IMR-90 (cell line): ENCODE data around the gene FADS2. TPM values are rescaled to one million over a fixed set of nuclear protein-coding genes. Genes with fewer than 3 reads are reported as not detected.

Experiments used
- ATAC-seq: fragments of 200-7000 bp; cut with Tn5 transposase; 2 replicates; pipeline ENCODE4 v1.9.1; 2020; ENCODE audit warnings: low read depth, mild to moderate bottlenecking, moderate library complexity
- BruUV-seq: library from RNA; stranded (reverse); fragments of 400-500 nt; replicated peaks from 2 replicates; lab custom pipeline; 2021; lab: Mats Ljungman, UMichigan
- CTCF ChIA-PET: fragments of 300-600 bp; formaldehyde crosslinking; extraction: SDS; loops from one replicate; lab custom pipeline; 2021; ENCODE audit warnings: antibody characterized with exemption; lab: Yijun Ruan, JAX
- POLR2A ChIA-PET: fragments of 300-600 bp; sonication (Branson Sonifier 250); formaldehyde crosslinking; loops from one replicate; lab custom pipeline; 2022; ENCODE audit warnings: antibody characterized with exemption; ENCODE audit not compliant: unreplicated experiment; lab: Charles Lee
- DNase-seq: peaks from one replicate; pipeline ENCODE4 v3.0.0; 2013
- H2AFZ ChIP-seq: replicated peaks from 2 replicates; pipeline ENCODE3; 2013; ENCODE audit warnings: low read length, mild to moderate bottlenecking; ENCODE audit not compliant: poor library complexity
- H2AK5ac ChIP-seq: 2 replicates; pipeline ENCODE4 v1.6.1; 2013; ENCODE audit warnings: low read depth, low read length, inconsistent platforms
- H2AK9ac ChIP-seq: replicated peaks from 2 replicates; pipeline ENCODE3; 2013; ENCODE audit warnings: mild to moderate bottlenecking, low read depth, low read length, moderate library complexity; ENCODE audit not compliant: poor library complexity
- H2BK120ac ChIP-seq: 2 replicates; pipeline ENCODE4 v1.6.1; 2013; ENCODE audit warnings: low read depth, low read length, inconsistent platforms
- H2BK15ac ChIP-seq: 3 replicates; pipeline ENCODE4 v1.6.1; 2013; ENCODE audit warnings: low read depth, low read length, inconsistent platforms
- H2BK20ac ChIP-seq: 2 replicates; pipeline ENCODE4 v1.6.1; 2013; ENCODE audit warnings: low read depth, mild to moderate bottlenecking, inconsistent platforms, low read length, moderate library complexity
- H2BK5ac ChIP-seq: 2 replicates; pipeline ENCODE4 v1.6.1; 2013; ENCODE audit warnings: mild to moderate bottlenecking, low read depth, low read length, inconsistent platforms; ENCODE audit not compliant: poor library complexity, severe bottlenecking
- H3K14ac ChIP-seq: replicated peaks from 2 replicates; pipeline ENCODE4 v1.6.1; 2013; ENCODE audit warnings: low read depth, low read length, inconsistent platforms
- H3K18ac ChIP-seq: 2 replicates; pipeline ENCODE4 v1.6.1; 2013; ENCODE audit warnings: low read depth, low read length, control low read depth
- H3K23ac ChIP-seq: 2 replicates; pipeline ENCODE4 v1.6.1; 2013; ENCODE audit warnings: low read depth, low read length, inconsistent platforms
- H3K27ac ChIP-seq: 2 replicates; pipeline ENCODE4 v1.5.1; 2013; ENCODE audit warnings: mild to moderate bottlenecking, control low read depth, low read length; ENCODE audit not compliant: insufficient read depth
- H3K27me3 ChIP-seq: 2 replicates; pipeline ENCODE4 v1.6.1; 2013; ENCODE audit warnings: low read length; ENCODE audit not compliant: control insufficient read depth, insufficient read depth
- H3K36me3 ChIP-seq: 2 replicates; pipeline ENCODE4 v1.6.1; 2013; ENCODE audit warnings: low read length, mixed read lengths; ENCODE audit not compliant: control insufficient read depth, insufficient read depth
- H3K4ac ChIP-seq: 2 replicates; pipeline ENCODE4 v1.6.1; 2013; ENCODE audit warnings: low read depth, low read length, inconsistent platforms
- H3K4me1 ChIP-seq: 2 replicates; pipeline ENCODE4 v1.6.1; 2013; ENCODE audit warnings: low read length, mixed read lengths; ENCODE audit not compliant: control insufficient read depth, insufficient read depth
- H3K4me2 ChIP-seq: 2 replicates; pipeline ENCODE4 v1.6.1; 2013; ENCODE audit warnings: low read depth, mild to moderate bottlenecking, control low read depth, low read length, moderate library complexity
- H3K4me3 ChIP-seq: 2 replicates; pipeline ENCODE4 v1.5.1; 2013; ENCODE audit warnings: low read depth, mild to moderate bottlenecking, control low read depth, low read length, moderate library complexity; ENCODE audit not compliant: insufficient read depth
- H3K56ac ChIP-seq: 2 replicates; pipeline ENCODE4 v1.6.1; 2013; ENCODE audit warnings: low read length, inconsistent platforms; ENCODE audit not compliant: insufficient read depth; ENCODE audit errors: extremely low read depth
- H3K79me1 ChIP-seq, 2 experiments: 2 replicates each; pipeline ENCODE4 v1.6.1; 2013; ENCODE audit warnings: low read length in 2 of 2, inconsistent platforms in 1 of 2, low read depth in 1 of 2
- H3K9ac ChIP-seq: 2 replicates; pipeline ENCODE4 v1.6.1; 2013; ENCODE audit warnings: low read depth, low read length, control low read depth
- H3K9me1 ChIP-seq: 2 replicates; pipeline ENCODE4 v1.6.1; 2013; ENCODE audit warnings: low read length, inconsistent platforms; ENCODE audit not compliant: insufficient read depth
- H3K9me3 ChIP-seq: 2 replicates; pipeline ENCODE4 v1.6.1; 2013; ENCODE audit warnings: low read length; ENCODE audit not compliant: control insufficient read depth, insufficient read depth
- H4K20me1 ChIP-seq: 2 replicates; pipeline ENCODE4 v1.6.1; 2013; ENCODE audit warnings: low read length, inconsistent platforms; ENCODE audit not compliant: insufficient read depth
- H4K5ac ChIP-seq: 2 replicates; pipeline ENCODE4 v1.6.1; 2013; ENCODE audit warnings: mild to moderate bottlenecking, low read depth, low read length, control low read depth
- H4K8ac ChIP-seq, 2 experiments: 2 replicates each; pipeline ENCODE4 v1.6.1; 2013; ENCODE audit warnings: low read depth in 2 of 2, low read length in 2 of 2, control low read depth in 1 of 2, inconsistent platforms in 1 of 2
- H4K91ac ChIP-seq: 2 replicates; pipeline ENCODE4 v1.6.1; 2013; ENCODE audit warnings: low read depth, low read length, inconsistent platforms; ENCODE audit not compliant: insufficient read depth
- BHLHE40 ChIP-seq: fragments of 150-350 bp; IDR thresholded peaks from 2 replicates; pipeline ENCODE4 v1.6.1; 2016; ENCODE audit warnings: mild to moderate bottlenecking, low read depth, low read length
- MAFK ChIP-seq: IDR thresholded peaks from 2 replicates; pipeline ENCODE4 v1.6.1; 2012; ENCODE audit warnings: low read depth, low read length, improper control_type of control experiment
- WGBS, 2 experiments: methylation state at CpG; one replicate each; pipeline versions ENCODE4 v1.1.5 to v1.1.7; 2013; ENCODE audit warnings: missing lambda C conversion rate in 2 of 2; ENCODE audit not compliant: insufficient read length in 1 of 2; ENCODE audit errors: extremely low coverage in 2 of 2; 5-methylcytosine and 5-hydroxymethylcytosine counted together
- dilution Hi-C: fragments of 300-500 bp; cut with HindIII; formaldehyde crosslinking; loops from one replicate; pipeline ENCODE4 v1.14.3; 2018; ENCODE audit warnings: low sequenced_read_pairs; ENCODE audit not compliant: unreplicated experiment
- in situ Hi-C: fragments of 300-500 bp; cut with MboI; formaldehyde crosslinking; loops from 3 replicates; pipeline ENCODE4 v1.14.3; 2019; ENCODE audit warnings: low sequenced_read_pairs, inconsistent platforms, mixed read lengths
- intact Hi-C: fragments of 100-400 bp; cut with micrococcal nuclease; formaldehyde crosslinking; loops from 2 replicates; pipeline ENCODE4 v1.10.0; 2022
- polyA plus RNA-seq, 3 experiments: library from polyadenylated mRNA; depleted of rRNA; stranded (reverse); fragments of >200 nt; gene quantifications; 2 replicates each; pipeline ENCODE4 v1.2.3, GENCODE V29; 2012; ENCODE audit warnings: low replicate concordance in 1 of 3
- total RNA-seq: library from RNA; depleted of rRNA; stranded (reverse); fragments of >200 nt; gene quantifications from 2 replicates; pipeline ENCODE4 v1.2.3, GENCODE V29; 2012

Gene FADS2
- total and polyA plus RNA-seq, 2 of the 4 experiments (the other 2 are of a cell fraction): 33.3 to 88.4 TPM

DNA sequence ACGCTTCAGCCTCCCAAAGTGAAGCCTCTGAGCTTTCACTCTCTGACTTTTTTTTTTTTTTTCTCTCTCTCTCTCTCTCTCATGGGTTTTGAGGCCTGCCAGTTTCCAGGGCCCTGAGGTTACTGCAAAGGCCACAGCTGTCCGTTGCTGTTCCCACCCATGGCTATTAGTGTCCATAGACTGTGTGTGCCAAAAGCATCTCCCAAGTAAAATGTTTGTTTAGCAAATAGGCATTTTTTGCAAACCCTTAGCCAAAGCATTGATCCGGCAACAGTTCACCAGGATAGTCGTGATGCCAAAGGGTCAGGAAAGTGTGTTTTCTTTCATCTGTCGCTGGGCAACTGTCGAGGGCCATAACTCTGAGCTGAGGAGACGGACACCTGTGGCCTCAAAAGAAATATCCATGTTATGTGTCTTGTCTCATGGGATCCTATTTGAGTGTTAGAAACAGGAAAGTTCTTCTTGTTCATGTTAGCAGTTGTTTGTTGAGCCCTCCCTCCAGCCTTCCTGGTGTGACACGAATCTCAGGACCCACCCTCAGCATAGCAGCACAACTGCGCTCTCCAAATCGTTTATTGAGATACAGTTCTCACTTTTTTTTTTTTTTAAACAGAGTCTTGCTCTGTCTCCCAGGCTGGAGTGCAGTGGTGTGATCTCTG lies 18.4 kb downstream of the FADS2 start:
- H3K4me2 ChIP-seq: no peak overlapping the region
- no peak overlapping the region for H3K56ac ChIP-seq
- 0 out of 2 replicates have a peak, but pooled peaks cover 8% of the 10 kb centered on the region for H4K20me1 ChIP-seq
- no peak for ATAC-seq
- H3K79me1 ChIP-seq: no peaks in the 10 kb centered on the region
- H3K9me1 ChIP-seq: 0 out of 2 replicates have a peak, but pooled peaks cover 3% of the 10 kb centered on the region
- no peaks in the 10 kb centered on the region for H3K27me3 ChIP-seq
- H3K23ac ChIP-seq: no peak overlapping the region
- WGBS, 2 experiments: 91% methylated on average over 5 of the region's 10 CpGs; no CpG with 5 or more reads in 1 of the 2 experiments
- H3K4me3 ChIP-seq: no peak overlapping the region
- no peak overlapping the region for H3K14ac ChIP-seq
- in situ Hi-C loops (no loop called here), dilution Hi-C loops (no loop called here), intact Hi-C loops (no loop called here)
- POLR2A ChIA-PET: no interaction called here
- H3K18ac ChIP-seq: no peak overlapping the region
- no peak overlapping the region for H2BK5ac ChIP-seq
- CTCF ChIA-PET: interaction anchor here (0.6 kb wide), 1 partner anchor 20 kb away, joined by 4 read pairs; no protein-coding TSS in a partner anchor
- BruUV-seq: no TSS peak
- H2AFZ ChIP-seq: no peak overlapping the region
- no peaks in the 10 kb centered on the region for H3K9me3 ChIP-seq
- H2AK9ac ChIP-seq: no peak overlapping the region
- H3K9ac ChIP-seq: no peak overlapping the region
- H3K36me3 ChIP-seq: peaks cover 56% of the 10 kb centered on the region
- no peak overlapping the region for H2BK120ac ChIP-seq
- H3K4me1 ChIP-seq: no peaks in the 10 kb centered on the region
- H4K91ac ChIP-seq: no peak overlapping the region
- H2AK5ac ChIP-seq: no peak overlapping the region
- H3K27ac ChIP-seq: no peak overlapping the region
- DNase-seq: no peak
- no peak for TF ChIP-seq BHLHE40
- no peak for TF ChIP-seq MAFK
- H2BK15ac ChIP-seq: no peak overlapping the region
- no peak overlapping the region for H4K5ac ChIP-seq
- no peak overlapping the region for H3K4ac ChIP-seq
- no peak overlapping the region for H2BK20ac ChIP-seq
- no peak overlapping the region for H4K8ac ChIP-seq
